Epithelial cell of esophagus (primary cell): Measurements from ENCODE around the gene MAP3K21.

ENCODE experiments used
- DNase-seq: peaks from one replicate; pipeline ENCODE4 v3.0.0; 2010; ENCODE audit warnings: low read depth
- H3K4me3 ChIP-seq: 2 replicates; pipeline ENCODE4 v1.5.1; 2011; ENCODE audit warnings: mild to moderate bottlenecking, low read length, control low read depth
- CTCF ChIP-seq: IDR thresholded peaks from 2 replicates; pipeline ENCODE4 v1.5.1; 2011; ENCODE audit warnings: low read depth, mild to moderate bottlenecking, low read length, control low read depth, inconsistent platforms; ENCODE audit not compliant: insufficient read depth; ENCODE audit errors: missing control alignments

The MAP3K21 gene

GRCh38 chr1:233433436-233434210 lies 106.1 kb downstream of the MAP3K21 start:
- no peak overlapping the region for H3K4me3 ChIP-seq
- no peak for DNase-seq
- TF ChIP-seq CTCF: no peak
